Fibroblast of lung (primary cell): ENCODE data around the gene SENP8.

Experiments used
- EZH2 ChIP-seq: IDR thresholded peaks from 2 replicates; pipeline ENCODE4 v1.5.1; 2012; ENCODE audit warnings: low read length, control low read depth, mild to moderate bottlenecking; ENCODE audit errors: missing control alignments
- TF ChIP-seq, protein P1 (sequence below), 2 donors: IDR thresholded peaks in 1 of 2; conservative IDR thresholded peaks in 1 of 2; 1 replicate in 1 of 2; 2 replicates in 1 of 2; pipeline ENCODE4 v1.5.1; 2011 to 2012; ENCODE audit warnings: low read length in 2 of 2, control low read depth in 1 of 2, inconsistent platforms in 1 of 2, low read depth in 1 of 2, mild to moderate bottlenecking in 1 of 2

GRCh38 chr15:72192416-72192815, 74.2 kb downstream of the SENP8 start:
- TF ChIP-seq, protein P1, sequence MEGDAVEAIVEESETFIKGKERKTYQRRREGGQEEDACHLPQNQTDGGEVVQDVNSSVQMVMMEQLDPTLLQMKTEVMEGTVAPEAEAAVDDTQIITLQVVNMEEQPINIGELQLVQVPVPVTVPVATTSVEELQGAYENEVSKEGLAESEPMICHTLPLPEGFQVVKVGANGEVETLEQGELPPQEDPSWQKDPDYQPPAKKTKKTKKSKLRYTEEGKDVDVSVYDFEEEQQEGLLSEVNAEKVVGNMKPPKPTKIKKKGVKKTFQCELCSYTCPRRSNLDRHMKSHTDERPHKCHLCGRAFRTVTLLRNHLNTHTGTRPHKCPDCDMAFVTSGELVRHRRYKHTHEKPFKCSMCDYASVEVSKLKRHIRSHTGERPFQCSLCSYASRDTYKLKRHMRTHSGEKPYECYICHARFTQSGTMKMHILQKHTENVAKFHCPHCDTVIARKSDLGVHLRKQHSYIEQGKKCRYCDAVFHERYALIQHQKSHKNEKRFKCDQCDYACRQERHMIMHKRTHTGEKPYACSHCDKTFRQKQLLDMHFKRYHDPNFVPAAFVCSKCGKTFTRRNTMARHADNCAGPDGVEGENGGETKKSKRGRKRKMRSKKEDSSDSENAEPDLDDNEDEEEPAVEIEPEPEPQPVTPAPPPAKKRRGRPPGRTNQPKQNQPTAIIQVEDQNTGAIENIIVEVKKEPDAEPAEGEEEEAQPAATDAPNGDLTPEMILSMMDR (conservative IDR thresholded peaks at IDR 0.05 in 1 of 2, IDR thresholded peaks at IDR 0.05 in 1 of 2; ENCODE audit: low read depth in 1 of 2, low read length in 2 of 2): no peak
- TF ChIP-seq EZH2: no peak
